Neuronal stem cell (in vitro differentiated cells): Measurements from ENCODE around the gene SGMS2.

Experiments
- DNase-seq: peaks from one replicate; pipeline ENCODE4 v3.0.0-alpha.2; 2013; ENCODE audit warnings: low spot score
- H2AFZ ChIP-seq: one replicate; pipeline ENCODE4 v1.6.1; 2013; ENCODE audit warnings: mild to moderate bottlenecking, low read length, inconsistent platforms
- H2AK5ac ChIP-seq: 2 replicates; pipeline ENCODE4 v1.6.1; 2013; ENCODE audit warnings: low read depth, mild to moderate bottlenecking, inconsistent platforms, low read length, moderate library complexity, mixed read lengths
- H2BK120ac ChIP-seq: 2 replicates; pipeline ENCODE4 v1.6.1; 2013; ENCODE audit warnings: low read depth, mild to moderate bottlenecking, inconsistent platforms, low read length, moderate library complexity, mixed read lengths
- H2BK12ac ChIP-seq: one replicate; pipeline ENCODE4 v1.6.1; 2013; ENCODE audit warnings: low read length, inconsistent platforms
- H2BK15ac ChIP-seq: 2 replicates; pipeline ENCODE4 v1.6.1; 2013; ENCODE audit warnings: mild to moderate bottlenecking, low read length, inconsistent platforms, mixed read lengths
- H2BK5ac ChIP-seq: one replicate; pipeline ENCODE4 v1.6.1; 2013; ENCODE audit warnings: inconsistent platforms, mild to moderate bottlenecking, low read length, moderate library complexity
- H3K14ac ChIP-seq: one replicate; pipeline ENCODE4 v1.6.1; 2013; ENCODE audit warnings: low read length, inconsistent platforms
- H3K18ac ChIP-seq: 2 replicates; pipeline ENCODE4 v1.6.1; 2013; ENCODE audit warnings: low read length, inconsistent platforms
- H3K23ac ChIP-seq: 2 replicates; pipeline ENCODE4 v1.6.1; 2013; ENCODE audit warnings: low read depth, mild to moderate bottlenecking, mixed read lengths, low read length, inconsistent platforms; ENCODE audit not compliant: poor library complexity
- H3K27ac ChIP-seq: replicated peaks from 3 replicates; pipeline ENCODE4 v1.5.1; 2013; ENCODE audit warnings: low read length, inconsistent platforms
- H3K27me3 ChIP-seq, 3 experiments: 2 replicates each; pipeline ENCODE4 v1.6.1; 2013; ENCODE audit warnings: low read length in 3 of 3, mild to moderate bottlenecking in 2 of 3, inconsistent platforms in 1 of 3, low read depth in 1 of 3, mixed read lengths in 1 of 3, moderate library complexity in 1 of 3; ENCODE audit not compliant: control insufficient read depth in 3 of 3, insufficient read depth in 3 of 3
- H3K36me3 ChIP-seq, 2 donors: replicated peaks in 1 of 2; 2 replicates each; pipeline ENCODE4 v1.6.1; 2013; ENCODE audit warnings: low read length in 2 of 2; ENCODE audit not compliant: control insufficient read depth in 2 of 2, insufficient read depth in 2 of 2
- H3K4ac ChIP-seq: 2 replicates; pipeline ENCODE4 v1.6.1; 2013; ENCODE audit warnings: inconsistent platforms, mild to moderate bottlenecking, low read length, moderate library complexity
- H3K4me1 ChIP-seq, 2 donors: 1 replicate in 1 of 2; 2 replicates in 1 of 2; pipeline ENCODE4 v1.6.1; 2013; ENCODE audit warnings: low read length in 2 of 2, low read depth in 1 of 2; ENCODE audit not compliant: control insufficient read depth in 2 of 2, insufficient read depth in 1 of 2
- H3K4me2 ChIP-seq: one replicate; pipeline ENCODE4 v1.6.1; 2013; ENCODE audit warnings: mild to moderate bottlenecking, low read length, inconsistent platforms; ENCODE audit not compliant: insufficient read depth, poor library complexity, severe bottlenecking
- H3K4me3 ChIP-seq, 2 donors: 2 replicates each; pipeline ENCODE4 v1.5.1; 2013; ENCODE audit warnings: low read length in 2 of 2, mild to moderate bottlenecking in 2 of 2, inconsistent platforms in 1 of 2, moderate library complexity in 1 of 2
- H3K79me1 ChIP-seq: one replicate; pipeline ENCODE4 v1.6.1; 2013; ENCODE audit warnings: low read depth, mild to moderate bottlenecking, inconsistent platforms, low read length, moderate library complexity
- H3K9ac ChIP-seq: one replicate; pipeline ENCODE4 v1.6.1; 2013; ENCODE audit warnings: mild to moderate bottlenecking, low read depth, low read length, inconsistent platforms; ENCODE audit not compliant: poor library complexity
- H3K9me3 ChIP-seq, 2 donors: replicated peaks in 1 of 2; 2 replicates each; pipeline versions ENCODE3 to v1.6.1; 2013; ENCODE audit warnings: low read length in 2 of 2, mild to moderate bottlenecking in 2 of 2, inconsistent platforms in 1 of 2, low read depth in 1 of 2, mixed read lengths in 1 of 2, moderate library complexity in 1 of 2; ENCODE audit not compliant: control insufficient read depth in 2 of 2, insufficient read depth in 1 of 2
- H4K8ac ChIP-seq: one replicate; pipeline ENCODE4 v1.6.1; 2013; ENCODE audit warnings: low read depth, mild to moderate bottlenecking, inconsistent platforms, low read length, moderate library complexity
- H4K91ac ChIP-seq: one replicate; pipeline ENCODE4 v1.6.1; 2013; ENCODE audit warnings: low read length, low read depth, mild to moderate bottlenecking, inconsistent platforms; ENCODE audit not compliant: poor library complexity
- WGBS, 2 donors: extraction: QIAGEN DNeasy Blood & Tissue Kit; methylation state at CpG; one replicate each; pipeline ENCODE4 v1.1.7; 2013; ENCODE audit warnings: missing lambda C conversion rate in 2 of 2, mixed read lengths in 1 of 2; ENCODE audit not compliant: insufficient read length in 2 of 2, insufficient replicate concordance in 1 of 2; ENCODE audit errors: extremely low coverage in 2 of 2; 5-methylcytosine and 5-hydroxymethylcytosine counted together

The SGMS2 gene

DNA sequence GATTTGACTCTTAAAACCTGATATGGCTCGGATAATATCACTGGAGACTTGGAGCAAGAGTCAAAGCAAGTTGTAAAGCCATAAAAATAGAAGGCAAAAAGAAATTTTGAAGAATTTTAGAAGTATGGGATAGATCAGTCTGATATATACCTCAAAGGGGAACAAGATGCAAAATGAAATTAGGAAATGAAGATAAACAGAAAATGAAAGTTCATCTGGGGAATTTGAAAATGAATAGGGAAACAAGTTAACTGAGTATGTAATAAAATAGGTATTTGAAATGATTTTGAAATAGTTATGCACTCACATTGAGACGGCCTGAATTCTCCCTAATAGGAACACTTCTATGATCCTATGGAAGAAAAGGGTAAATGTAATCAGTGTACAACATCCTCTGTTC lies 112.3 kb downstream of the SGMS2 start:
- no peaks in the 10 kb centered on the region for H3K9me3 ChIP-seq
- no peaks in the 10 kb centered on the region for H3K79me1 ChIP-seq
- H4K8ac ChIP-seq = no peak overlapping the region
- H2BK120ac ChIP-seq = no peak overlapping the region
- H3K36me3 ChIP-seq = no peaks in the 10 kb centered on the region
- H2BK5ac ChIP-seq = no peak overlapping the region
- H3K4ac ChIP-seq = no peak overlapping the region
- peaks cover 2 to 7% of the 10 kb centered on the region in 2 donors for H3K4me1 ChIP-seq
- H2BK12ac ChIP-seq = no peak overlapping the region
- WGBS, 2 donors = no CpG with 5 or more reads among the region's 2 CpGs
- H3K27ac ChIP-seq = no peak overlapping the region
- H2AK5ac ChIP-seq = no peak overlapping the region
- H3K18ac ChIP-seq = no peak overlapping the region
- H3K4me3 ChIP-seq = no peak overlapping the region
- H3K9ac ChIP-seq = no peak overlapping the region
- no peak overlapping the region for H3K14ac ChIP-seq
- no peak overlapping the region for H4K91ac ChIP-seq
- no peak overlapping the region for H2BK15ac ChIP-seq
- no peak overlapping the region for H3K23ac ChIP-seq
- no peak overlapping the region for H2AFZ ChIP-seq
- peaks cover 0 to 2% (median 0%) of the 10 kb centered on the region in 3 experiments for H3K27me3 ChIP-seq
- DNase-seq = no peak
- no peak overlapping the region for H3K4me2 ChIP-seq

DNA sequence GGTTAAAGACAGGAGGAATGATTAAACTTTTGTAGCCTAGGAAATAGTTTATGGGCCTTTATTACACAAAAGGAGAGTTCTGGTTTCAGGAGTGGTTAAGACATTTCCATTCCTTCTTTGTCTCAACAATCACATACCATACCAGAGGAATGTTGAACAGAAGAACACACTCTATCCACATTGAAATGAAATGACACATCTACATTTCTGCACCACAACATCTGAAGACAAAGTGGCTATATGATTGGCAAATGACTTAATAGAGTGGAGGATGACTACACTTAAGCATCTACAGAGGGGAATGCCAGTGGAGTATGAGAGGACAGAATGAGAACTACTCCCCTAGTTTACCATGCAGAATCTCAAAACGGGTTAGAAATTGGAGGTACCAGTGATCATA lies 114.6 kb downstream of the SGMS2 start:
- no peak overlapping the region for H2AFZ ChIP-seq
- H3K4me1 ChIP-seq = no peaks in the 10 kb centered on the region
- no peak overlapping the region for H2BK5ac ChIP-seq
- no peak overlapping the region for H3K18ac ChIP-seq
- no peak overlapping the region for H4K91ac ChIP-seq
- H2BK15ac ChIP-seq = no peak overlapping the region
- no peak overlapping the region for H3K4me3 ChIP-seq
- no peak overlapping the region for H2AK5ac ChIP-seq
- H4K8ac ChIP-seq = no peak overlapping the region
- H3K36me3 ChIP-seq = no peaks in the 10 kb centered on the region
- H3K4me2 ChIP-seq = no peak overlapping the region
- no peak overlapping the region for H2BK12ac ChIP-seq
- H3K23ac ChIP-seq = no peak overlapping the region
- H3K14ac ChIP-seq = no peak overlapping the region
- whole genome bisulfite sequencing, 2 donors = no CpG with 5 or more reads among the region's 1 CpG
- no peak overlapping the region for H3K9ac ChIP-seq
- H3K79me1 ChIP-seq = no peaks in the 10 kb centered on the region
- H2BK120ac ChIP-seq = no peak overlapping the region
- no peaks in the 10 kb centered on the region for H3K9me3 ChIP-seq
- no peaks in the 10 kb centered on the region for H3K27me3 ChIP-seq
- no peak for DNase-seq
- no peak overlapping the region for H3K27ac ChIP-seq
- no peak overlapping the region for H3K4ac ChIP-seq

GRCh38 chr4:107945809-107946208 lies 121.1 kb downstream of the SGMS2 start:
- no peak overlapping the region for H3K4me2 ChIP-seq

GRCh38 chr4:107950746-107951540 lies 126.2 kb downstream of the SGMS2 start:
- H3K4me2 ChIP-seq = no peak overlapping the region
- no peak overlapping the region for H3K27ac ChIP-seq
- H4K91ac ChIP-seq = no peak overlapping the region
- H2BK12ac ChIP-seq = no peak overlapping the region
- no peak for DNase-seq
- H3K79me1 ChIP-seq = no peaks in the 10 kb centered on the region
- no peak overlapping the region for H3K23ac ChIP-seq
- H3K14ac ChIP-seq = no peak overlapping the region
- H3K27me3 ChIP-seq = peaks cover 0 to 2% (median 0%) of the 10 kb centered on the region in 3 experiments
- H2BK120ac ChIP-seq = no peak overlapping the region
- no peak overlapping the region for H2BK15ac ChIP-seq
- no peak overlapping the region for H3K9ac ChIP-seq
- H3K18ac ChIP-seq = no peak overlapping the region
- no peak overlapping the region for H2AFZ ChIP-seq
- H2AK5ac ChIP-seq = no peak overlapping the region
- H3K4me3 ChIP-seq = no peak overlapping the region
- peaks cover 4 to 30% of the 10 kb centered on the region in 2 donors for H3K36me3 ChIP-seq
- H3K9me3 ChIP-seq = peaks cover 0 to 2% of the 10 kb centered on the region in 2 donors
- H3K4me1 ChIP-seq = no peaks in the 10 kb centered on the region
- H4K8ac ChIP-seq = no peak overlapping the region
- H2BK5ac ChIP-seq = no peak overlapping the region
- no peak overlapping the region for H3K4ac ChIP-seq
- no CpG with 5 or more reads among the region's 2 CpGs for WGBS, 2 donors

More at GRCh38 chr4:107945809-107946208, 121.1 kb downstream of the SGMS2 start:
- Histone ChIP-seq H3K23ac (no peak overlapping the region), H3K79me1 (no peaks in the 10 kb centered on the region), H4K91ac (no peak overlapping the region), H3K4me1 (no peaks in the 10 kb centered on the region), H2AFZ (no peak overlapping the region), H3K4ac (no peak overlapping the region), H3K36me3 (peaks cover 5 to 34% of the 10 kb centered on the region in 2 donors), H3K18ac (no peak overlapping the region), H4K8ac (no peak overlapping the region), H3K27ac (no peak overlapping the region), H2BK120ac (no peak overlapping the region), H3K4me3 (no peak overlapping the region), H3K27me3 (peaks cover 0 to 2% (median 0%) of the 10 kb centered on the region in 3 experiments), H2BK5ac (no peak overlapping the region), H3K9ac (no peak overlapping the region), H2AK5ac (no peak overlapping the region), H2BK12ac (no peak overlapping the region), H2BK15ac (no peak overlapping the region), H3K14ac (no peak overlapping the region), H3K9me3 (no peaks in the 10 kb centered on the region)
- no peak for DNase-seq
- no CpG with 5 or more reads among the region's 3 CpGs for WGBS, 2 donors
